ENCODE results near the gene RSBN1. TPM values are rescaled to one million over a fixed set of nuclear protein-coding genes. Genes with fewer than 3 reads are reported as not detected.

The RSBN1 gene
- total RNA-seq, 1 donor from 2014 or later, result 21.0 TPM

DNA sequence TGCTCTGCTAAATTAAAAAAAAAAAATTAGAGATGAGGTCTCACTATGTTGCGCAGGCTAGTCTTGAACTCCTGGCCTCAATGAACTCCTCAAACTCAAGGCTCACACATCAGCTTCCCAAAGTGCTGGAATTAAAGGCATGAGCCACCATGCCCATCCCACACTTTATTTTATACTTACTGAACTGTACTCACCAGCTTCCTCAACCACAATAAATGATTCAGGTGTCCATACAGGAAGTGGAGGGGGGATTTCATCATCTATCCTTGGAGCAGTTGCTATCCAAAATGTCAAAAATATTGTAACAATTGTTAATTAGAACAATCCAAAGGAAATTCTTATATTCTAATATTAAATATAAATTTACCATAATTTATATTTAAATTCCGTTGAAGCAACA lies 22.4 kb upstream of the RSBN1 start:
- no peak for TF ChIP-seq CTCF (IDR thresholded peaks at IDR 0.05)
- DNase-seq, result no peak
- intact Hi-C loops (cut with DNase I), result no loop called here
- Histone ChIP-seq H3K27me3 (ENCODE audit: low read depth) (no peaks in the 10 kb centered on the region), H3K4me3 (no peak overlapping the region), H3K4me1 (no peaks in the 10 kb centered on the region), H3K27ac (no peak overlapping the region), H3K36me3 (peaks cover 15% of the 10 kb centered on the region), H3K9me3 (no peaks in the 10 kb centered on the region)
- no peak for ATAC-seq

- Histone ChIP-seq H3K4me1 (no peaks in the 10 kb centered on the region), H3K27ac (no peak overlapping the region), H3K4me3 (no peak overlapping the region), H3K36me3 (peaks cover 8% of the 10 kb centered on the region), H3K27me3 (ENCODE audit: low read depth) (no peaks in the 10 kb centered on the region), H3K9me3 (no peaks in the 10 kb centered on the region)
- no peak for ATAC-seq
- no peak for TF ChIP-seq CTCF (IDR thresholded peaks at IDR 0.05)
- intact Hi-C loops (cut with DNase I), result no loop called here
- no peak for DNase-seq
These were observed 17.8 kb upstream of the RSBN1 start for GRCh38 chr1:113830039-113830438.

GRCh38 chr1:113821916-113822315 lies 9.6 kb upstream of the RSBN1 start:
- no peak for ATAC-seq

GRCh38 chr1:113818578-113818977 lies 6.3 kb upstream of the RSBN1 start:
- no peak for TF ChIP-seq CTCF (IDR thresholded peaks at IDR 0.05)
- DNase-seq, result no peak

More at GRCh38 chr1:113821916-113822315, 9.6 kb upstream of the RSBN1 start:
- Histone ChIP-seq H3K4me1 (no peaks in the 10 kb centered on the region), H3K36me3 (peaks cover 5% of the 10 kb centered on the region), H3K27ac (no peak overlapping the region), H3K27me3 (ENCODE audit: low read depth) (no peaks in the 10 kb centered on the region), H3K9me3 (no peaks in the 10 kb centered on the region), H3K4me3 (no peak overlapping the region)
- no peak for TF ChIP-seq CTCF (IDR thresholded peaks at IDR 0.05)
- no peak for DNase-seq
- intact Hi-C loops (cut with DNase I), result no loop called here

GRCh38 chr1:113813218-113813617 lies 942 bp upstream of the RSBN1 start:
- Histone ChIP-seq H3K36me3 (no peaks in the 10 kb centered on the region), H3K9me3 (no peaks in the 10 kb centered on the region), H3K27ac (no peak overlapping the region), H3K4me3 (no peak overlapping the region), H3K27me3 (ENCODE audit: low read depth) (no peaks in the 10 kb centered on the region), H3K4me1 (peaks cover 31% of the 10 kb centered on the region)
- DNase-seq (no peak), ATAC-seq (no peak)
- intact Hi-C loops (cut with DNase I), result no loop called here
- TF ChIP-seq CTCF (IDR thresholded peaks at IDR 0.05), result no peak

More at GRCh38 chr1:113818578-113818977, 6.3 kb upstream of the RSBN1 start:
- H3K27me3 ChIP-seq (ENCODE audit: low read depth), result no peaks in the 10 kb centered on the region
- no peak for ATAC-seq
- peaks cover 5% of the 10 kb centered on the region for H3K36me3 ChIP-seq
- H3K27ac ChIP-seq, result no peak overlapping the region
- no peaks in the 10 kb centered on the region for H3K4me1 ChIP-seq
- H3K4me3 ChIP-seq, result no peak overlapping the region
- H3K9me3 ChIP-seq, result no peaks in the 10 kb centered on the region
- intact Hi-C loops (cut with DNase I), result no loop called here

GRCh38 chr1:113812661-113813135 lies 422 bp upstream of the RSBN1 start:
- H3K9me3 ChIP-seq, result no peaks in the 10 kb centered on the region
- H3K36me3 ChIP-seq, result no peaks in the 10 kb centered on the region
- H3K4me1 ChIP-seq, result peaks cover 31% of the 10 kb centered on the region
- no peaks in the 10 kb centered on the region for H3K27me3 ChIP-seq (ENCODE audit: low read depth)
- no peak for DNase-seq
- no peak for TF ChIP-seq CTCF (IDR thresholded peaks at IDR 0.05)
- no peak for ATAC-seq
- peak overlapping the region; percentile 97 for H3K27ac ChIP-seq
- H3K4me3 ChIP-seq, result peak overlapping the region; percentile 91
- intact Hi-C loops (cut with DNase I), result no loop called here
